K562 (cell line): Measurements from ENCODE around the gene ZWINT. TPM values are rescaled to one million over a fixed set of nuclear protein-coding genes. Genes with fewer than 3 reads are reported as not detected.

Experiments used
- ASH1L ChIP-seq: fragments of 450-650 bp; IDR thresholded peaks from 2 replicates; pipeline ENCODE4 v1.6.1; 2018; ENCODE audit warnings: borderline replicate concordance, mild to moderate bottlenecking, low read depth; ENCODE audit not compliant: partially characterized antibody
- ETV1 ChIP-seq: fragments of 450-650 bp; conservative IDR thresholded peaks from 2 replicates; pipeline ENCODE4 v1.6.1; 2016; ENCODE audit warnings: missing genetic modification characterization, control low read depth, low read depth, missing compliant biosample characterization
- GABPB2 ChIP-seq: fragments of 250-450 bp; sonication (Bioruptor Pico); conservative IDR thresholded peaks from 2 replicates; pipeline ENCODE4 v1.5.1; 2021; ENCODE audit warnings: mild to moderate bottlenecking
- HDAC6 ChIP-seq: IDR thresholded peaks from 2 replicates; pipeline ENCODE4 v1.6.1; 2012; ENCODE audit warnings: low read depth, mild to moderate bottlenecking, control low read depth, inconsistent platforms, low read length, moderate library complexity
- PTBP1 ChIP-seq: fragments of 200-400 bp; formaldehyde crosslinking; IDR thresholded peaks from 2 replicates; pipeline ENCODE4 v1.6.1; 2017; ENCODE audit warnings: low read depth, low read length
- RNF2 ChIP-seq: sonication (generic); IDR thresholded peaks from 2 replicates; pipeline ENCODE4 v1.6.1; 2016
- SNAPC5 ChIP-seq: fragments of 250-450 bp; sonication (Bioruptor Pico); IDR thresholded peaks from 2 replicates; pipeline ENCODE4 v1.8.0; 2021; ENCODE audit warnings: moderate library complexity, mild to moderate bottlenecking, inconsistent platforms
- SPI1 ChIP-seq: IDR thresholded peaks from 2 replicates; pipeline ENCODE4 v1.6.1; 2011; ENCODE audit warnings: low read depth, low read length, control low read depth, borderline replicate concordance
- TAL1 ChIP-seq: fragments of 450-650 bp; IDR thresholded peaks from 2 replicates; pipeline ENCODE4 v1.6.1; 2016; ENCODE audit warnings: mild to moderate bottlenecking
- TEAD2 ChIP-seq: fragments of 450-650 bp; IDR thresholded peaks from 2 replicates; pipeline ENCODE4 v1.6.1; 2016; ENCODE audit warnings: missing genetic modification characterization, control low read depth, missing compliant biosample characterization
- VEZF1 ChIP-seq: fragments of 200-800 bp; sonication (Bioruptor generic); IDR thresholded peaks from 2 replicates; pipeline ENCODE4 v1.6.1; 2017; ENCODE audit warnings: missing genetic modification characterization, missing compliant biosample characterization
- XRCC5 ChIP-seq: fragments of 200-400 bp; formaldehyde crosslinking; IDR thresholded peaks from 2 replicates; pipeline ENCODE4 v1.6.1; 2017; ENCODE audit warnings: low read depth, mild to moderate bottlenecking, low read length
- ZFP36 ChIP-seq: fragments of 150-350 bp; IDR thresholded peaks from 2 replicates; pipeline ENCODE4 v1.6.1; 2018; ENCODE audit warnings: low read length, low read depth; ENCODE audit not compliant: partially characterized antibody
- ZNF518B ChIP-seq: fragments of 250-450 bp; sonication (Bioruptor Pico); IDR thresholded peaks from 2 replicates; pipeline ENCODE4 v1.5.0; 2021; ENCODE audit warnings: mild to moderate bottlenecking, moderate library complexity
- ZNF589 ChIP-seq: fragments of 200-800 bp; sonication (Bioruptor generic); IDR thresholded peaks from 2 replicates; pipeline ENCODE4 v1.6.1; 2016; ENCODE audit warnings: low read depth, missing genetic modification characterization, missing compliant biosample characterization
- ZNF695 ChIP-seq: fragments of 450-650 bp; formaldehyde crosslinking; IDR thresholded peaks from 2 replicates; pipeline ENCODE4 v1.4.0; 2020; ENCODE audit warnings: mild to moderate bottlenecking, moderate library complexity
- polyA plus RNA-seq, 8 experiments: library from polyadenylated mRNA; depleted of rRNA in 4 of 8; stranded (reverse) in 5 of 8; unstranded in 3 of 8; fragments of >200 nt; fragmentation: Nextera tagmentation in 2 of 8; fragmentation: Illumina TruSeq in 1 of 8; extraction: Ambion mirVana in 2 of 8; extraction: Trizol in 1 of 8; gene quantifications; 2 replicates each; pipeline versions ENCODE4 v1.2.1 to v1.2.3, GENCODE V29; 2011 to 2014; ENCODE audit warnings: inconsistent platforms in 1 of 8, missing spikeins in 1 of 8
- total RNA-seq, 7 experiments: library from RNA; depleted of rRNA in 6 of 7; stranded (reverse); fragments of >200 nt in 6 of 7; fragmentation: Illumina TruSeq in 2 of 7; extraction: Trizol in 2 of 7; gene quantifications; 2 replicates each; pipeline versions ENCODE4 v1.2.1 to v1.2.3, GENCODE V29; 2011 to 2021; ENCODE audit warnings: low replicate concordance in 1 of 7
- TF ChIP-seq, protein P1 (sequence below), 2 experiments: fragments of 450-650 bp in 1 of 2; sonication (generic) in 1 of 2; formaldehyde crosslinking; conservative IDR thresholded peaks; 2 replicates each; pipeline versions ENCODE4 v1.4.0 to v1.8.1; 2020 to 2022; ENCODE audit warnings: mild to moderate bottlenecking in 1 of 2, missing genetic modification reagents in 1 of 2
- TF ChIP-seq, protein P2 (sequence below): sonication (generic); formaldehyde crosslinking; IDR thresholded peaks from 2 replicates; pipeline ENCODE4 v1.8.0; 2022; ENCODE audit warnings: mild to moderate bottlenecking, missing genetic modification reagents

Gene ZWINT
- total and polyA plus RNA-seq, 9 of the 15 experiments (the other 6 are each of a cell fraction or from before 2014, with no cell fraction given) = 122 to 245 (median 160) TPM

DNA sequence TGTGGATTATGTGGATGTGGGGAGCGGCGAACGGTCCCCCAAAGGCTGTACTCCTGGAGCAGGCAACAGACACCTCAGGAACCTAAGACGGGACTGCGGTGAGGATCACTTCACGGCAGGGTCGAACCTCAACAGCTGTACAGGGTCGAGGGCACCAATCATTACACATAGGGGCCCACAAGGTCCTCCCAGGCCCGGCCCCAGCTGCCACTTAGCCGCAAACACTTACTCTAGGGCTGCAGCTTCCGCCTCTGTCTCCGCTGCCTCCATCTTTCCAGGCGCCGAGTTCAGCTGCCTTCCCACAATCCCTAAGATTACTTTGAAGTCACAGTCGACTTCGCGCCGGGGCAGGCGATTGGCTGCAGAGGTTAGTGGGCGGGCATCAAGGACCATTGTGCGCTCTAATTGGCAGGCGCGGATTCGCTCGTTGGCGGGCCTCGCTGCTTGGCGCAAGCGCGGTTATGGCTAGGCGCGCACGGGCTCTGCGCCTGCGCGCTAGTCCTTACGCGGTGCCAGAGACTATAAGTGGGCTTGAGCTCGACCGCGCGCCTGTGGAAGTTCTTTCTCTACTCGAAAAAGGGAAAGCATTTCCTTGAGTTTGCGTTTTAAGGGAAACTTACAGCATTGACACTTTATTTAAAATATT, at the start of gene ZWINT (continued):
- TF ChIP-seq, protein P1, sequence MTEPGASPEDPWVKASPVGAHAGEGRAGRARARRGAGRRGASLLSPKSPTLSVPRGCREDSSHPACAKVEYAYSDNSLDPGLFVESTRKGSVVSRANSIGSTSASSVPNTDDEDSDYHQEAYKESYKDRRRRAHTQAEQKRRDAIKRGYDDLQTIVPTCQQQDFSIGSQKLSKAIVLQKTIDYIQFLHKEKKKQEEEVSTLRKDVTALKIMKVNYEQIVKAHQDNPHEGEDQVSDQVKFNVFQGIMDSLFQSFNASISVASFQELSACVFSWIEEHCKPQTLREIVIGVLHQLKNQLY (CRISPR knock-in tag; conservative IDR thresholded peaks at IDR 0.05) = no peak
- TF ChIP-seq ZFP36 (no peak), ASH1L (peak; percentile 82), TAL1 (no peak), TEAD2 (tag) (no peak), ZNF695 (CRISPR knock-in tag) (no peak), RNF2 (peak; percentile 29; the same call in 1 of the 2 replicates), ETV1 (tag) (no peak), VEZF1 (CRISPR knock-in tag) (no peak), GABPB2 (no peak), ZNF589 (CRISPR knock-in tag) (no peak), HDAC6 (no peak), SNAPC5 (CRISPR knock-in tag) (no peak), XRCC5 (no peak), ZNF518B (CRISPR knock-in tag) (no peak), PTBP1 (no peak), SPI1 (no peak)
- TF ChIP-seq, protein P2, sequence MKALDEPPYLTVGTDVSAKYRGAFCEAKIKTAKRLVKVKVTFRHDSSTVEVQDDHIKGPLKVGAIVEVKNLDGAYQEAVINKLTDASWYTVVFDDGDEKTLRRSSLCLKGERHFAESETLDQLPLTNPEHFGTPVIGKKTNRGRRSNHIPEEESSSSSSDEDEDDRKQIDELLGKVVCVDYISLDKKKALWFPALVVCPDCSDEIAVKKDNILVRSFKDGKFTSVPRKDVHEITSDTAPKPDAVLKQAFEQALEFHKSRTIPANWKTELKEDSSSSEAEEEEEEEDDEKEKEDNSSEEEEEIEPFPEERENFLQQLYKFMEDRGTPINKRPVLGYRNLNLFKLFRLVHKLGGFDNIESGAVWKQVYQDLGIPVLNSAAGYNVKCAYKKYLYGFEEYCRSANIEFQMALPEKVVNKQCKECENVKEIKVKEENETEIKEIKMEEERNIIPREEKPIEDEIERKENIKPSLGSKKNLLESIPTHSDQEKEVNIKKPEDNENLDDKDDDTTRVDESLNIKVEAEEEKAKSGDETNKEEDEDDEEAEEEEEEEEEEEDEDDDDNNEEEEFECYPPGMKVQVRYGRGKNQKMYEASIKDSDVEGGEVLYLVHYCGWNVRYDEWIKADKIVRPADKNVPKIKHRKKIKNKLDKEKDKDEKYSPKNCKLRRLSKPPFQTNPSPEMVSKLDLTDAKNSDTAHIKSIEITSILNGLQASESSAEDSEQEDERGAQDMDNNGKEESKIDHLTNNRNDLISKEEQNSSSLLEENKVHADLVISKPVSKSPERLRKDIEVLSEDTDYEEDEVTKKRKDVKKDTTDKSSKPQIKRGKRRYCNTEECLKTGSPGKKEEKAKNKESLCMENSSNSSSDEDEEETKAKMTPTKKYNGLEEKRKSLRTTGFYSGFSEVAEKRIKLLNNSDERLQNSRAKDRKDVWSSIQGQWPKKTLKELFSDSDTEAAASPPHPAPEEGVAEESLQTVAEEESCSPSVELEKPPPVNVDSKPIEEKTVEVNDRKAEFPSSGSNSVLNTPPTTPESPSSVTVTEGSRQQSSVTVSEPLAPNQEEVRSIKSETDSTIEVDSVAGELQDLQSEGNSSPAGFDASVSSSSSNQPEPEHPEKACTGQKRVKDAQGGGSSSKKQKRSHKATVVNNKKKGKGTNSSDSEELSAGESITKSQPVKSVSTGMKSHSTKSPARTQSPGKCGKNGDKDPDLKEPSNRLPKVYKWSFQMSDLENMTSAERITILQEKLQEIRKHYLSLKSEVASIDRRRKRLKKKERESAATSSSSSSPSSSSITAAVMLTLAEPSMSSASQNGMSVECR (CRISPR knock-in tag) = no peak
